OCI-LY3 (cell line): ENCODE measurements around the gene FSTL5.
A peak's percentile ranks its signal among the peaks of the same experiment; 100 is the strongest.

ENCODE experiments used
- H2AFZ ChIP-seq: fragments of 200-600, 300-600 bp; shearing (Covaris generic); 2 replicates; pipeline ENCODE4 v1.6.0; 2014; ENCODE audit warnings: antibody characterized with exemption, low read depth, low read length
- H3K27ac ChIP-seq: fragments of 200-600, 300-600 bp; sonication (generic); 2 replicates; pipeline ENCODE4 v1.5.1; 2014; ENCODE audit warnings: mild to moderate bottlenecking, low read length, moderate library complexity, mixed read lengths
- H3K27me3 ChIP-seq: fragments of 200-600, 300-600 bp; sonication (generic); 2 replicates; pipeline ENCODE4 v1.6.1; 2014; ENCODE audit warnings: low read depth, low read length, mixed read lengths
- H3K36me3 ChIP-seq: fragments of 200-600, 300-600 bp; sonication (generic); replicated peaks from 2 replicates; pipeline ENCODE3; 2014; ENCODE audit warnings: low read depth, low read length, mixed read lengths
- H3K4me1 ChIP-seq: fragments of 300-600, 200-600 bp; sonication (generic); 2 replicates; pipeline ENCODE4 v1.6.1; 2014; ENCODE audit warnings: low read length, mixed read lengths
- H3K4me2 ChIP-seq: fragments of 200-600, 300-600 bp; sonication (generic); 2 replicates; pipeline ENCODE4 v1.6.1; 2014; ENCODE audit warnings: low read length, mixed read lengths
- H3K4me3 ChIP-seq: fragments of 300-600, 200-600 bp; sonication (generic); 2 replicates; pipeline ENCODE4 v1.5.1; 2014; ENCODE audit warnings: antibody characterized with exemption, mild to moderate bottlenecking, low read length, moderate library complexity
- H3K79me2 ChIP-seq: fragments of 300-600, 200-600 bp; shearing (Covaris generic); 2 replicates; pipeline ENCODE4 v1.6.1; 2014; ENCODE audit warnings: mild to moderate bottlenecking, low read length, mixed read lengths
- H3K9ac ChIP-seq: fragments of 300-600, 200-600 bp; shearing (Covaris generic); 2 replicates; pipeline ENCODE4 v1.6.0; 2014; ENCODE audit warnings: mild to moderate bottlenecking, low read length, moderate library complexity
- H3K9me3 ChIP-seq: fragments of 200-600, 300-600 bp; shearing (Covaris generic); 2 replicates; pipeline ENCODE4 v1.6.1; 2014; ENCODE audit warnings: low read length, mixed read lengths; ENCODE audit not compliant: insufficient read depth
- H4K20me1 ChIP-seq: fragments of 200-600, 300-600 bp; sonication (generic); 2 replicates; pipeline ENCODE4 v1.6.1; 2016; ENCODE audit warnings: low read length, mixed read lengths; ENCODE audit not compliant: insufficient read depth
- EZH2phosphoT487 ChIP-seq: fragments of 200-600 bp; shearing (Covaris generic); IDR thresholded peaks from 2 replicates; pipeline ENCODE4 v1.6.1; 2018; ENCODE audit warnings: antibody characterized with exemption, mixed run types, low read depth
- TF ChIP-seq, protein P1 (sequence below): fragments of 200-600, 300-600 bp; sonication (generic); IDR thresholded peaks from 2 replicates; pipeline ENCODE4 v1.5.1; 2014; ENCODE audit warnings: antibody characterized with exemption, low read length, low read depth

The FSTL5 gene

DNA sequence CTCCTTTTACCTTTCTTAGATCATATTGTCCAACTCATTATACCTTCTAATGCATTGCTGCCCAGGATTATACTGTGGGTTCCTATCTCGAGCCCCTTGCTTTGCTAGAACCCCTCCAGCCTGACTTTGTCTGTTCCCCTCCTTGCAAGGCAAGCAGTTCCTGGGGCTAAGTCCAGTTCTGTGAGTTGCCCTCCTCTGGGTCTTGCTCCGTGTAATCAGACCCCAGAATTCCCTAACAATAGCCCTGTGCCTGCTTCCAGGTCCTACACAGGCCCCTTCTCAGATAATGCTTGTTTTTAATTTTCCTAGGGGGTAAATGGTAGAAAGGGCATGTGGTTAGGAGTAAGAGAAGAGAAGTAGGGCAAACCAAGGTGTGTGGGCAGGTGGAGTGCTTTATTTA is 145.9 kb downstream of the FSTL5 start:
- Histone ChIP-seq H3K4me3 (no peak overlapping the region), H3K79me2 (no peaks in the 10 kb centered on the region), H3K9ac (no peak overlapping the region), H3K27ac (no peak overlapping the region), H3K27me3 (no peaks in the 10 kb centered on the region), H2AFZ (no peak overlapping the region), H4K20me1 (no peaks in the 10 kb centered on the region), H3K4me2 (no peak overlapping the region), H3K9me3 (no peaks in the 10 kb centered on the region), H3K4me1 (peaks cover 11% of the 10 kb centered on the region), H3K36me3 (no peaks in the 10 kb centered on the region)
- no peak for TF ChIP-seq EZH2phosphoT487

DNA sequence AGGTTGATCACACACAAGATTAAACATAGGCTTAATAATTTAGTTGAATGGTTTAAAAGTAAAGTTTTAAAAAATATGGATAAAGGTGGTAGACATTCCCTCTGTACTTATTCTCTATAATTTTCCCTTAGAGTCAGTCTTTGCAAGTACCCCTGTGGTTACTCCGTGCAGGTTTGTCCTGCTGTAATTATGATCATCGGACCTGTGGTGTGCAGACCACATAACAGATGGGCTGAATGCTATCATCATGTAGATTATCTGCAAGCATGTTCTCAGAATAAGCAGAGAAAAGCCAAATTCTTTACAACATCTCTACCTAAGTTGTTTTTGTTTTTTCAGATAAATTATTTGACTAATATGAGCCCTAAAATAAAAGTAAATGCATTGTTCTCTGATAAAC is 146.8 kb downstream of the FSTL5 start:
- Histone ChIP-seq H3K4me3 (no peak overlapping the region), H3K79me2 (no peaks in the 10 kb centered on the region), H3K9ac (no peak overlapping the region), H3K4me2 (no peak overlapping the region), H3K27me3 (no peaks in the 10 kb centered on the region), H3K9me3 (no peaks in the 10 kb centered on the region), H2AFZ (no peak overlapping the region), H3K36me3 (no peaks in the 10 kb centered on the region), H4K20me1 (no peaks in the 10 kb centered on the region), H3K27ac (no peak overlapping the region), H3K4me1 (peaks cover 11% of the 10 kb centered on the region)
- no peak for TF ChIP-seq EZH2phosphoT487

DNA sequence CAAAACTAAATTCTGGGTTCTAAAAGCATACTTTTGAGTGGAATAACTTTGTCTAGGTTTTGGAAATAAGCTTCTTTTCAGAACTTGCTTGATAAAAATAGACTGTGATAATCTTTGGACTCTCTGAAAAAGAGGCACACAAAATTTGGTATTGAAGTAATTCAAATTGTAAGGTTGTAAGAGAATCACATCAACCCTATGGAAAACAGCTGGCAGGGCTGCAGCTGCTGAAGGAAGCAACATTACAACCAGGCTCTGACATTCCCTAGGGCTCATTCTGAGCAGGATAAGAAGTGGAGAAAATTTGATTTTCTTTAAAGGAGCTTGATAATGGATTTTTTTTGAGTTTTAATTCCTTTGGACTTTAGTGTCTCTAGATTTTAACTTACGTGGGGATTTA is 147.6 kb downstream of the FSTL5 start:
- Histone ChIP-seq H4K20me1 (no peaks in the 10 kb centered on the region), H3K9me3 (no peaks in the 10 kb centered on the region), H3K27me3 (no peaks in the 10 kb centered on the region), H3K4me3 (no peak overlapping the region), H3K79me2 (no peaks in the 10 kb centered on the region), H3K36me3 (no peaks in the 10 kb centered on the region), H3K4me1 (peaks cover 11% of the 10 kb centered on the region), H3K4me2 (no peak overlapping the region), H3K27ac (no peak overlapping the region), H3K9ac (no peak overlapping the region), H2AFZ (no peak overlapping the region)
- TF ChIP-seq, protein P1, sequence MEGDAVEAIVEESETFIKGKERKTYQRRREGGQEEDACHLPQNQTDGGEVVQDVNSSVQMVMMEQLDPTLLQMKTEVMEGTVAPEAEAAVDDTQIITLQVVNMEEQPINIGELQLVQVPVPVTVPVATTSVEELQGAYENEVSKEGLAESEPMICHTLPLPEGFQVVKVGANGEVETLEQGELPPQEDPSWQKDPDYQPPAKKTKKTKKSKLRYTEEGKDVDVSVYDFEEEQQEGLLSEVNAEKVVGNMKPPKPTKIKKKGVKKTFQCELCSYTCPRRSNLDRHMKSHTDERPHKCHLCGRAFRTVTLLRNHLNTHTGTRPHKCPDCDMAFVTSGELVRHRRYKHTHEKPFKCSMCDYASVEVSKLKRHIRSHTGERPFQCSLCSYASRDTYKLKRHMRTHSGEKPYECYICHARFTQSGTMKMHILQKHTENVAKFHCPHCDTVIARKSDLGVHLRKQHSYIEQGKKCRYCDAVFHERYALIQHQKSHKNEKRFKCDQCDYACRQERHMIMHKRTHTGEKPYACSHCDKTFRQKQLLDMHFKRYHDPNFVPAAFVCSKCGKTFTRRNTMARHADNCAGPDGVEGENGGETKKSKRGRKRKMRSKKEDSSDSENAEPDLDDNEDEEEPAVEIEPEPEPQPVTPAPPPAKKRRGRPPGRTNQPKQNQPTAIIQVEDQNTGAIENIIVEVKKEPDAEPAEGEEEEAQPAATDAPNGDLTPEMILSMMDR, result no peak
- TF ChIP-seq EZH2phosphoT487, result no peak

DNA sequence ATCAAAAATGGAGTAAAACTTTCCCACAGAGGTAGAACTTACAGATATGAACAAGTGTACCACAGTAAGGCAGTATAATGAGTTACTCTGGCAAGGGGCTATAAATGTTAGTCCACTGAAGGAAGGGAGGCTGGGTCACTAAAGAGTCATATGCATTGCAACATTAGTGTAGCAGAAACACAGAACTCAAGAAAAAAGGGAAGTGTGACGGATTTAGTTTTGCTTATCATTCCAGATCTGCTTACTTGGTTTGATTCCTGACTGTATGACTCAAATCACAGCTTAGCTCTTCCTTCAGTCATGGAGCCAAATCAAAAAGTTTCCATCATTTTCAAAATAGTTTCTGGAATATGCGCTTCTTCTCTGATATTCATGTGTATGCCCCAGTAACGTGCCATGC is 148.7 kb downstream of the FSTL5 start:
- Histone ChIP-seq H2AFZ (no peak overlapping the region), H3K9ac (no peak overlapping the region), H3K27ac (no peak overlapping the region), H4K20me1 (no peaks in the 10 kb centered on the region), H3K4me1 (peaks cover 11% of the 10 kb centered on the region), H3K79me2 (no peaks in the 10 kb centered on the region), H3K36me3 (no peaks in the 10 kb centered on the region), H3K9me3 (no peaks in the 10 kb centered on the region), H3K4me2 (peak overlapping the region; percentile 20; the same call in 1 of the 2 replicates), H3K4me3 (no peak overlapping the region), H3K27me3 (no peaks in the 10 kb centered on the region)
- no peak for TF ChIP-seq EZH2phosphoT487

DNA sequence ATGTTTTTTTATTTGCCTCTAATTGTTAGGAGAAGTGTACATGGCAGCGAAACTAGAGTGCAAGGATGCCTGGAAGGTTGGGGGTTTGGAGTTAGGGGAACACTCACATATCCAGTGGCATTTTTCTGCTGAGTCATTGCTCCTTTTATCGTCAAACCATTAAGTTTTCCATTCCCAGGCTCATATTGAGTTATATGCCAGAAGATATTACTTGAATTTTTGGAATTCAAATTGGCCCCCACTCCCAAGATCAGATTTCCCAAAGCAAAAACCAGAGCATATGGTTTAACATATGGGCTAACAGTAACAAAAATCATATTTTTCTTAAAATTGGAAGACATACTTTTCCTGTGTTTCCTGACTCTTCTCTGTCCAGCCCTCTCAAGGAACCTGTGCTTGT is 152.7 kb downstream of the FSTL5 start:
- Histone ChIP-seq H3K4me1 (peaks cover 11% of the 10 kb centered on the region), H3K9me3 (no peaks in the 10 kb centered on the region), H3K9ac (no peak overlapping the region), H3K79me2 (no peaks in the 10 kb centered on the region), H3K27me3 (no peaks in the 10 kb centered on the region), H3K4me2 (no peak overlapping the region), H4K20me1 (no peaks in the 10 kb centered on the region), H3K27ac (no peak overlapping the region), H3K4me3 (no peak overlapping the region), H2AFZ (no peak overlapping the region), H3K36me3 (no peaks in the 10 kb centered on the region)
- TF ChIP-seq EZH2phosphoT487, result no peak
- TF ChIP-seq, protein P1, result no peak
